ENCODE measurements around the gene CEP104. TPM values are rescaled to one million over a fixed set of nuclear protein-coding genes. Genes with fewer than 3 reads are reported as not detected.

The CEP104 gene
- 25.4 and 36.7 TPM in 2 replicates for total RNA-seq (2014; rRNA removed; shearing (Covaris generic))

DNA sequence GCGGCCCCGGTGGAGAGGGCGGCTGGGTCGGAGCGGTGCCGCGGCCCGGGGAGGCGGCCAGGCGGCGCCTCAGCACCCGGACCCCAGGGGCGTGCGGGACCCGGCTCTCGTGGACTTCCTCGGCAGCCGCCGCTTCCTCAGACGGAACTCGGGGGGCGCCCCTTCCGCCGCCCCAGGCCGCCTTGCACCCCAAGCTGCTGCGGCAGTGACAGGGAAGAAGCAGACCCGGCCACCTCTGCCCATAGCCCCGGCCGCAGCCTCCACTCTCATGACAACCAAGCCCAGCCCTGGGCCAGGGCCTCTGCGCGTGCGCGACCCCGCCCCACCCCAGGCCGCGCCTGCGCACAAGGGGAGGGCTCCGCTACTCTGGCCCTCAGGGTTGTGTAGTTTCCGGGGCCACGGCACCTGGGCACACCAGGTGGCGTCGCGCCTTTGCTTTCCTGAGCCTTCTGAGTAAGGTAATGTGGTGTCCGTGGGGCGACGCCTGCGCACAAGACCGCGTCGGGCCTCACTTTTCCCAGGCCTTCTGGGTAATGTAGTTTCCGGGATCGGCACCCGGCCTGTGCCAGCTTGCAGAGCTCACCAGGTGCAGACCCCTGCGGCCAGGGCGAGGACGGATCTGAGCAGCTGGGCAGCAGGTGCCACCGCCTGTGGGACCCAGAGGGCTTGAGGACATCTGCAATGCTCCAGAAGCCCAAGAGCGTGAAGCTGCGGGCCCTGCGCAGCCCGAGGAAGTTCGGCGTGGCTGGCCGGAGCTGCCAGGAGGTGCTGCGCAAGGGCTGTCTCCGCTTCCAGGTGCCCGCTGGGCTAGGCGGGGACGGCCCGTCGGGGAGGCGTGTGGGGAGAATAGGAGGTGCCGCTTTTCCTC, at the start of gene CEP104, which contains the start of gene DFFB:
Gene CEP104, minus strand, starts transcription at position 289 of the 868 bp plus-strand sequence. CDS start 4,804 bp downstream, outside the sequence.
Gene DFFB, plus strand, starts transcription at position 554 of the 868 bp plus-strand sequence. Its CDS starts 128 bp downstream, at position 682.
- peak; percentile 97 for DNase-seq (ENCODE audit: low read depth)

DNA sequence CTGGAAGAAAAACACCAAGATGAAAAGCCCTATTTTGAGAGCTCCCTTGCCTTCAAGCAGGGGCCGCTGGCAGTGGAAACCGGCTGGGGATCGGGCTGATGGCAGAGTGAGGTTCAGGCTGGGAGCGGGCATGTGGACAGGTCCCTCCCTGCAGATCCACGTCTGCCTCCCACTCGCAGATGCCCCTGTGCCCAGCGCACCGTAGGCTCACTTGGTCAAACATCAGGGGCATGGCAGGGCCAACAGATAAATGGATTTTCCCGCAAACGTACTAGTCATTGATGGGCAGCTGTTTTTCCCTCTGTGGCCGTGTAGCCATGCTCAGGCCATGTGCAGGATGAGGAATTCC, 49.6 kb upstream of the CEP104 start:
- no peak for DNase-seq (ENCODE audit: low read depth)

DNA sequence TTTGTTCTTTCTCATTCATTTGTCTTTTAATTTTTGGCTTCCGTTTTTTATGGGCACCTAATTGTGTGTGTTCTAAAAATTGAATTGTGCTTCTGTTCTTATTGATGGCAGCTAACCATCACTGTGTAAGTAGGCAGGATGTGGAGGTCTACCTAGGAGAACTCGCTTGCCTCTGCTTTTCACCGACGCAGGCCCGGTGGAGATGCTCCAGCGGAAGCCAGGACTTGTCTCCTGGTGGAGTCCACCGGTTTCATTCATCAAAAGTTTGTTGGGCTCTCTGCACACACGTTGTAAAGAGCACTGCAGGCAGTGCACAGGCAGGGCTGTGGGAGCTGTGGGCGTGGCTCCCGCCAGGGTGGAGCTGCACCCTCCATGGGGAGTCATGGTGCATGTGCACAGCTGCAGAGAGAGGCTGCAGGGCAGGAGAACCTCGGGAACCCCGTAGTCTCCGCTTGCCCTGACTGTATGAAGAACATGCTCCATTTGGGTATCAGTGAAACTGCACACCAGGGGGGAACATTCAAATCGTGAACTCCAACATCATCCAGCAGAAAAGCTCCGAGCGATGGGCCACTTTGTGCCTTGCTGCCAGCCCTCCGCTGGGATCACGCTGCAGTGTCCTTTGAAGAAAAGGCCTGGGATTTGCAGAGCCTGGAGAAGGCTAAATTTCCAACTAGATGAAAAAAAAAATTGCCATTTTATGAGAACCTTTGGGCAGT, 49.1 kb upstream of the CEP104 start:
- DNase-seq (ENCODE audit: low read depth): no peak

DNA sequence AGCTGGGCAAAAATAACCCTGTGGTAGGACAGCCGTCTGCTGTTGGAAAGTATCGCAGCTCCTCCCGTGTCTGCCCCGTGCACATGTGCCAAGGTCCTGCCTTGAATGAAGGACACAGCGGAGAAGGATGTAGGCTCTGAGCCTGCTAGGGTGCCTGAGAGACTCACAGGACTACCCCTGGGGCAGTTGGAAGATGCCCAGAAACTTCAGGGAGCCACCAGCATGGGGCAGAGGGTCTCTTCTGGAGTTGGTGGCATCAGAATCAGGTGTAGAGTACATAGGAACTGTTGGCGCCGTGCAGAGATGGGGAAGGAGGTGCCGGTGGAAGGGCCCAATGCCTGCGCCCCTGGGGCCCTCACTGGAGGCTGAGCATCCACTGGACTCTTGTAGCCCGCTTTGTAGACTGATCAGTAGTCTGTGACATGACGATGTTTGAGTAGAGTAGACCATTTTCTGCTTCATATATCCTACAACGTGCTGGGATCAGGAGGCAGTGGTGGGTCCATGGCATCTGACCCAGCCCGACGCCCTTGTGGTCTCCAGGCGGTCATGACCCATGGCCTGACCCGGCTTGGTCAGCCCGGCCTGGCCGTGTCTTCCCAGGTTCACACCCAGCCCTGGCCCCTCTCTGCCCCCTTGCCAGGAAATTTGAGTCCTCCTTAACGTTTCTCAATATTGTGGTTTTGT, 48.4 kb upstream of the CEP104 start:
- no peak for DNase-seq (ENCODE audit: low read depth)

DNA sequence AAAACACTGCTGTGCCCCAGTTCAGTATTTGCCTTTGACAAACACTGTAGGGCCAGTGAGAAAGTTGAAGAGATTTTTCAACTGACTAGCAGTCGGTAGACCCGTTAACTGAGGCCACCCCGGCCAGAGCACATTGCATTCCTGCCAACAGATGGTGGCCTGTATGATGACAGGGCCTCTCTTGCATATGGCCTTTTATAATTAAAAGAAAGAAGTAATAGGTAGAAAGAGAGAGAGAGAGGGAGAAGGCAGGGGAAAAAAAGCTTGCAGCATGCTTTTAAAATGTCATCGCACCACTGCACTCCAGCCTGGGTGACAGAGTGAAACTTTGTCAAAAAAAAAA, 47.8 kb upstream of the CEP104 start:
- DNase-seq (ENCODE audit: low read depth): no peak

DNA sequence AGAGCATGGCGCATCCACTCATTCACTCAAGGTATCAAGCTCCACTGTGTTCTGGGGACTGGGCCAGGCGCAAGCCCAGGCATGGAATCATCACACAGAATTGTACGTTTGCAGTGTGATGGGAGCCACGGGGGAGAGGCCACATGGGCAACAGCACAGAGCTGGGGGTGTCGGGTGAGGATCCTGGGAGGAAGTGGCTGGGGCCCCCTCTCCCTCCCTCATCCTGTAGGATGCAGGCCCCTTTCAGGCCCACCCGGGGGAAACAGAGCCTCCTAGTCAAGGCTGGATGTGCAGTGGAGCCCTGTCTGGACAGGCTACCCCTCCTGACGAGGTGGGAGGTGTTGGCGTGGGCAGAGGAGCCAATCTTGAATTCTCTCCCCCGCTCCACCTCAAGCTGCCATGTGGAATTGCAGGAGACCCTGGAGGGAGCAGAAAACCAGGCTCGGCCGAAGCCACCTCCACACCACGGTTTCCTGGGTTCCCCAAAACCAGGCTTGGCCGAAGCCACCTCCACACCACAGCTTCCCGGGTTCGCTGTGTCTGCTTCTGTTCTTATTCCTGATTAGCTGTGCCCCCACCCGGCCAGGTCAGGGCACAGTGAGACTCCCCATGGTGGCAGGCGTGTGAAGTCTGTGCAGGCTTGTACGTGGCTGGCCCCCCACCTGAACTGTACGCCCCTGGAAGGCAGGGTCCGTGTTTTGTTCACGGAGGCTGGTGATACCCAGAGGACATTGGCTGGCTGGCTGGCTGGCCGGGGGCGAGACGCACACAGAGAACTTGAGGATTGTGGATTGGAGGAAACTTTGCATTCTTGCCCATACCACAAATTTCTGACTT, 47.2 kb upstream of the CEP104 start:
- no peak for DNase-seq (ENCODE audit: low read depth)

DNA sequence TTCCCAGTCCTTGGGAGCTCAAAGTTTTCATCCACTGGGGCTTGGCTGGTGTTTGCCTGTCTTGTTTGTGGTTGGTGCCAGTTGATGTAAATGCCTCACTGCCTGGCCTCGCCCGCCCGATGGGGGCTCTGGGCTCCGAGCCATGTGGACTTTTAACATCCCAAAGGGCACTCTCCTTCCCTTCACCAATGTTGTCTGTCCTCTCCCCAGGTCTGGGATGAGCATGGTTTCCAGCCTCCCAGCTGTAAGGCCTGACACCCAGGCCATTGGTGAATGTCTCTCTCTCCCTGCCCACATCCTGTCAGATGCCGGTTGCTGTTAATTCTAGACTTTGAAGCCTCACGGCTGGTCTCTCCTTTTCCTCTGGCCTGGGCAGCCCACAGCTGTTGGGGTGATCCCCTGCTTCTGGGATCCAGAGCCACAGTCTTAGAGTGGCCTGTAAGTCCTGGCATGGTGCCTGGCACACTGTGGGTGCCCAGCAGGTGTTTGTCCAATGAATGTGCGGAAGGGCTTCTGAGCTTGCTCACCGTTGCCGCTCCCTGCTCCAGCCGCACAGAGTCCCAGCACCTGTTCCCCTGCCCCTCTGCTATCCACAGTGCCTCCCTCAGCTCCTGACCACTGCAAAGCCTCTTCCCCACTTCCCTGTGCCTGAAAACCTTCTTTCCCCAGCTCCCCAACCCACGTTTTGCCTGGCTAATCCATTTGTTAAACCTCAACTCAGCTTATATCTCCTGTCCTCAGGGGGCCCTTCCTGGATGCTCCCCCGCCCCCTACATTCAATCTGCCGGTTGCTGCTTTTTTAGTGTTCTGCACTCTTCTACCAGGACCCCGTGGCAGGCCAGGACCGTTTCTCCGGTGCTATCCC, 46.4 kb upstream of the CEP104 start:
- DNase-seq (ENCODE audit: low read depth): no peak

DNA sequence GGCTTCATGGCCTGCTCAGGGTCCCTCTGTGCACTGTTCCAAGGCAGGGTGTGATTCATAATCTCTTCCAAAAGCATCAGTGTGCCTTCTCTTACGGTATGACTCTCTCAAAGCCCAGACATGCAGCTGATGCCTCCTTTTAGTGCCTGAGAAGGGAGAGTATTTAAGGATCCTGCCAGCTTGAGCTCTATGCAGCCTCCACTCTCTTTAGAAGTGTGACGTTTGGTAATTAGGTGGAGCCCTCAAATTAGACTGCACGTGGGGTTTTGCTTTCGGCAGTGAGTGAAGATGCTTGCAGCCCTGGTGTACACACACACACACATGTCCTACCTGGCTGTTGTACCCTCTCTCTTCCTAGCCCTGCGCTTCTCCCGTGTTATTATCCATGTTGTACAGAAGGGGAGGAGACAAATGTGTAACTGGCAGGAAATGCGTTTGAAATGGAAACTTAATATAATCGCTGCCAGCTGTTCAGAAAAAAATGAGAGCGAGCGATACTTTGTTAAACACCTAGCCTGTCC, 45.6 kb upstream of the CEP104 start:
- no peak for DNase-seq (ENCODE audit: low read depth)

DNA sequence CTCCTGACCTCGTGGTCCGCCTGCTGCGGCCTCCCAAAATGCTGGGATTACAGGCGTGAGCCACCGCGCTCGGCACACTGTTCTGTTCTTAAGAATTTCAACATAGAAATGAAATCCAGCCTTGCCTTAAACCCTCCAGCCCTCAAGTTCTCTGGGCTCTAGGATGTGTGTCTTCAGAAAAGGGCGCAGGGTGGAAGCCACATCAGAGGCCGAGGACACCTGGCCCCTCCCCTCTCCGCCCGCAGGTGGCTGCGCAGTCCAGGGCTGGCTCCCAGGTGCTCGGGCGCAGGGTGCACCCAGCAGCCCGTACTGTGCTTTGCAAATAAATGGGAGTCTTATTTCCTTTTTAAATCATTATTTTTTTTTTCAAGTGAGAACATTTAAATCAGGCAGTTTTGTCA, 45.1 kb upstream of the CEP104 start:
- no peak for DNase-seq (ENCODE audit: low read depth)

DNA sequence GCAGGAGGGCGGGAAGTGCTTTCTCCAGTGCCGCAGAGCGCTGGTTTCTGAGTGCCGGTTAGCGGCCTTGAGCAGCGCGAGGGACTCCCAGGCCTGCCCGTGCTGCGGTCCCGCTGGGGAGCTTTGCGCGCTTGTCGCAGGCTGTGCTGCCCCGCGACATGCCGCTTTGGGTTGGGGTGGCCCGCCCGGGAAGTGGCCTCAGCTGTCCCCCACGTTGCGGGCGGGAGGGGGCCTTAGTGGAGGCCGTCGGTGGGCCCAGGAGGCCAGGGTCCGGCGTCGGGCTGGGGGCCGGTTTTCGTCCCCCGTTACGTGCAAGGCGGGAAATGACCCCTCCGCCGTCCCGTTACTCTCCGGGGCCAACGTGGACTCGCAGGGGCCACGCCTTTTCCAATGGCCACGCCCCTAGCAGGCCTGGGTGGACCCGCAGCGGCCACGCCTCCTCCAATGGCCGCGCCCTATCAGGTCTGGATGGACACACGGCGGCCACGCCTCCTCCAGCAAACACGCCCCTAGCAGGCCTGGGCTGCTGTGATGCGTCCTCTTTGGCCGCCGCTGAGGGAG, 44.0 kb upstream of the CEP104 start:
- DNase-seq (ENCODE audit: low read depth): peak; percentile 93

DNA sequence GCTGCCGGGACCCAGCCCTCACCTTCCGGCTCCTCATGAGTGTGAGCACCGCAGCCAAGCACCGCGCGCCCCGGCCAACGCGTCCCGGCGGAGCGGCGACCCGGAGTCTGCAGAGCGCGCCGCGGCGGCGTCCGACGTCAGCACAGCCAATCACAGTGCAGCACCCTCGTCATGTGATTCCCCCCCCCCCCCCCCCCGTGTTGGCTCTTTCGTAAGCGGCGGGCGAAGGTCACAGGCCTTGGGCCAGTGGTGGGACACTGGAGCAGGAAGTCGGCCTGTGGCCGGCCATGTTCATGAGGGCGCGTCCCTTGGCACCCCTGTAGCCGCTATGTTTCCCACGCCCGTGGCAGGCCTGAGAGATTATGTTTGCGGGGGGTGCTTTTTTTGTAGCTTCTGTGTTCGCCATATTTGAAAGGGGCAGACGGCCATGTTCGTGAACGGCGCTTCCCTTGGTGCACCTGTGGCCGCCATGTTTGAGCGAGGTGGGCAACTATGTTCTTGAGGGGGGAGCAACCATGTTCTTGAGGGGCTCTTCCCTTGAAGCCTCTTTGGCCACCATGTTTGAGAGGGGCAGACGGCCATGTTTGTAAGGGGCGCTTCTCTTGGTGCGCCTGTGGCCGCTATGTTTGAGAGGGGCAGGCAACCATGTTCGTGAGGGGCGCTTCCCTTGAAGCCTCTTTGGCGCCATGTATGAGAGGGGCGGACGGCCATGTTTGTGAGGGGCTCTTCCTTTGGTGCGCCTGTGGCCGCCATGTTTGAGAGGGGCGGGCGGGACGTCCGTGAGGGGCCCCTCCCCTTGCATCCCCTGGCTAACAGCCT, 43.3 kb upstream of the CEP104 start, which contains the start of gene C1orf174:
Gene C1orf174, minus strand, starts transcription at position 123 of the 819 bp plus-strand sequence. Its CDS starts 86 bp downstream, at position 37.
- peak; percentile 94 for DNase-seq (ENCODE audit: low read depth)

DNA sequence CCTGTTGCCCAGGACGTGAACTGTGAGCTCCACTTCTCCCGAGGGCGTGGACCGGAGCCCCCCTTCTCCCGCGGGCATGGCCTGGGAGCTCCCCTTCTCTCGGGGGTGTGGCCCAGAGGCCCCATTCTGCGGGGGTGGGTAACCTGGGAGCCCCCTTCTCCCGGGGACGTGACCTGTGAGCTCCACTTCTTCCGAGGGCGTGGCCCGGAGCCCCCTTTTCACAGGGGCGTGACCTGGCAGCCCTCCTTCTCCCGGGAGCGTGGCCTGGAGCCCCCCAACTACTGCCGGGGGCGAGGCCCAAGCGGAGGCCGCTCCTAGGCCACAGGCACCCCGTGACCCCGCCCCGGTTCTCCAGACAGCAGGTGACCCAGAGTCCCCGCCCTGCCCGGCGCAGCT, 42.7 kb upstream of the CEP104 start:
- DNase-seq (ENCODE audit: low read depth): no peak

DNA sequence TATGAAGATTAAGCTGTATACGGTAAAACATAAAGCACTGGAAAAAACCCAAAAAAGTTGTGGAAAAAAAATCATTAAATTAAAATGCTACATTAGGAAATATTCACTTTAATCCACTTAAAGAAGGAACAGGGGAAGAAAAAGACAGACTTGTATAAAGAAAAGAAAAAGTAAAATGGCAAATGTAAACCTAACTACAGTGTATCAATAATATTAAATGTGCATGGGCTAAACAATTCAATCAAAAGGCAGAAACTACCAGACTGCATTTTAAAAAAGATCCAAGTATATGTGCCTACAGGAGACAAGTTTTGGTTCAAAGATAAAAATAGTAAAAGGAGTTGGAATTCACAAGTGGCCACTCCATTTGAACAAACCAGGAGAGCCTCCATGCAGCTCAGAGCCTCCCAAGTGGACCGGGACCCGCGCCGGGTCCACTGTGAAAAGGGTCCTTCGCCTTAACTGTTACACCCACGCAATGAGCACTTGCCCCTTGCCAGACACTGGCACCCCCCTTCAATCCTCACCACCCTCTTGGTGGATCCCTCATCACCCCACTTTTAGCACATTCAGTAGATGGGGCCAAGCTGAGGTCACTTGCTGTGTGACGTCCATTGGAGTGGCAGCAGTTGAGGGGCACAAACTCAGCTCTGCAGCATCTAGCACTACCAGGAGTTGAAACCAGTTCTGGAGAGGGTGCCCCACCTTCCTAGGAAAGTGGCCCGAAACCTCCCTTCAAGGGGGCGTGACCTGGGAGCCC, 42.2 kb upstream of the CEP104 start:
- DNase-seq (ENCODE audit: low read depth): peak; percentile 29

DNA sequence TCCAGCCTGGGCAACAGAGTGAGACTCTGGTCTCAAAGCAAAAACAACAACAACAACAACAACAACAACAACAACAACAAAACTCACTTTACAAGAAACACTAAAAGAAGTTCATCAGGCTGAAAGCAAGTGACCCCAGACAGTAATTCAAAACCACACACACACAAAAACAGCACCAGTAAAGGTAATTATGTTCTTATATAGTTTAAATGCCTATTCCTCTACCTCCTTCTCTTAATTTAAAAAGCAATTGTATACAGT, 41.4 kb upstream of the CEP104 start:
- no peak for DNase-seq (ENCODE audit: low read depth)

DNA sequence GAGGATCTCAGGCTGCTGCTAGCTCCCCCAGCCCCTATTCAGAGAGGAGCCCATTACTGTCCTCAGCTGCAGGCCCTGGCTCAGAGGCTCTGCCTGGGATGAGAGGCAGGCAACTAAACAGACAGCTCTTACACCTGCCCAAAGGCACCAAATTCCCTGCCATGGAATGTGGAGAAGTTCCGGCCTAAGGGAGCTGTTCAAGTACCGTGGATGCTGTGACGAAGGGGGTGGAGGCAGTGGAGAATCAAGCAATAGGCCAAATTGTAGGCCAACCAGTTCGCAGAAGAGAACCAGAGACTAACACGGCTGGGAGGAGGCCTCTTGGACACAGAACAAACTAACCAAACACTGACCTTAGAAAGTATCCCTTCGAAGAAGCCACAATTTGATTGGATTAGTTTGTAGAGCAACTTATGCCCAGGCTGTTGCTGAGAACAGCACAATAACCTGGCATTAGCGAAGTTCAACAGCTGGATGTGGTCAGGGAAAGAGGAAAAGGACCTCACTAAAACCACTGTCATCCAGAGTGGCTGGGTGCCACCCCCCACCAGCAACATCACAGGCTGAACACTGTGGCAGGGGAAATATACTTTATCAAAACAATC, 39.5 kb upstream of the CEP104 start:
- no peak for DNase-seq (ENCODE audit: low read depth)

DNA sequence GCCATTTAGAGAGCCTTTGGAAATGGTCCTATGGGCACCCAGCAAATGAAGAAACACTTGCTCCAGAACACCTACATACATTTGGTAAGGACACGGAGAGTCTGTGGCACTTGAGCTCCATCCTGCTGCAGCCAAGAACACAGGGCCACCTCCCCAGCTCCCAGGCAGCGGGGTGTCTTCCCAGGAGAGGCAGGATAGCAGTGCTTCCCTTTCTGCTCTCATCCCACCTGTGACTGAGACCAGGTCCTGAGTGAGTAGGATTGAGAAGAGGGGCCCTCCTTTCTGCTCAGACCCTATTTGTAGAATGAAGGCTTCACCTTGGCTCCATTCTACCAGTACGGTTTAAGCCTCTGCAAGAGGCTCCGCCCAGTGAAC, 38.9 kb upstream of the CEP104 start:
- no peak for DNase-seq (ENCODE audit: low read depth)

DNA sequence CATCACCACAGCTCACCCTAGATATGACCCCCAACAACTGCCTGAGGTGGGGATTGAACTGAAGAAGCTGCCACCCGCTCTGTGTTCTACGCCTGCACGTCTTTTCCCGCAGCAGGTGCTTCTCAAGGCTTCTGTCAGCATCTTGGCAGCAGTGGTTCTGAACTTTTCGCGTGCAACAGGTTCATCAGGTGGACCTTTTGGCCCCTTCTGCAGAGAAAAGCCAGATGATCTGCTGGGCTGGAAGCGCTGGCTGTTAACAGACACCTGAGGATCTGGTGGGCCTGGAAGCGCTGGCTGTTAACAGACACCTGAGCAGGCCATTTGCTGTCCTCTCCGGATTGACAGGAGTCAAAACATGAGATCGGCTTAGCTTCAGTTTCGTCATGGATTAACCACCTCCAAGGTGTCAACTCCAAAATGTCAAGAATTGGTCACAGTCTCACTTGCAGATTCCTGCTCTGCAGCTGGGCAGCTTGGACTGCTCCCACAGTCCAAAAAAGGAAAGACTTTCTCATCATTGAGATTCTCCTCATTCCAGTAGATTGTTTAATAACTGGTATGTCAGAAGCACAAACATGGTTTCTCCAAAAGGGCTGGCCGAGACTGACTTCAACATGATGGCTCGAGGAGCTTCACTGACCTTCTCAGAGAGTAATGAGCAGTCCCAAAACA, 38.4 kb upstream of the CEP104 start:
- DNase-seq (ENCODE audit: low read depth): no peak
